Cardiac muscle cell (in vitro differentiated cells and primary cell): ENCODE data around the gene ERBB4. TPM values are rescaled to one million over a fixed set of nuclear protein-coding genes. Genes with fewer than 3 reads are reported as not detected.
"Not testable (repeated sequence)": the region's sequence is repeated elsewhere in the genome, so short reads cannot be mapped to it uniquely, and the experiment has no call there.

ENCODE experiments used
- DNase-seq, 2 donors: peaks; one replicate each; pipeline versions ENCODE4 v3.0.0 to v3.0.0-alpha.2; 2010 to 2017; ENCODE audit warnings: low read depth in 1 of 2, low spot score in 1 of 2
- H3K27ac ChIP-seq: fragments of 200-600 bp; sonication (generic); 2 replicates; pipeline ENCODE4 v1.5.1; 2016
- H3K27me3 ChIP-seq: fragments of 200-600 bp; sonication (generic); 2 replicates; pipeline ENCODE4 v1.6.0; 2016; ENCODE audit warnings: control low read depth
- H3K36me3 ChIP-seq: fragments of 200-600 bp; sonication (generic); 2 replicates; pipeline ENCODE4 v1.5.1; 2016; ENCODE audit warnings: control low read depth
- H3K4me1 ChIP-seq: fragments of 200-600 bp; sonication (generic); 2 replicates; pipeline ENCODE4 v1.8.1; 2017; ENCODE audit warnings: low read depth, mild to moderate bottlenecking, mixed run types
- H3K4me3 ChIP-seq: fragments of 200-600 bp; sonication (generic); 2 replicates; pipeline ENCODE4 v1.5.1; 2016; ENCODE audit warnings: mild to moderate bottlenecking
- H3K9me3 ChIP-seq: fragments of 200-600 bp; sonication (generic); 2 replicates; pipeline ENCODE4 v1.5.1; 2017; ENCODE audit warnings: low read depth, mild to moderate bottlenecking, control low read depth
- CTCF ChIP-seq: IDR thresholded peaks from 2 replicates; pipeline ENCODE4 v1.5.1; 2012; ENCODE audit warnings: low read depth, mild to moderate bottlenecking, low read length
- polyA plus RNA-seq: library from polyadenylated mRNA; unstranded; fragments of >200 nt; fragmentation: Nextera tagmentation; extraction: Ambion mirVana; gene quantifications from 2 replicates; pipeline ENCODE4 v1.2.1, GENCODE V29; 2016
- total RNA-seq: library from RNA; depleted of rRNA; stranded (reverse); fragments of >200 nt; gene quantifications from 2 replicates; pipeline ENCODE4 v1.2.3, GENCODE V29; 2016

The ERBB4 gene
- total and polyA plus RNA-seq, 2 experiments from 2014 or later: 38.1 to 42.1 TPM

- Histone ChIP-seq H3K4me3 (no peak overlapping the region), H3K27me3 (no peaks in the 10 kb centered on the region), H3K27ac (no peak overlapping the region), H3K4me1 (no peaks in the 10 kb centered on the region), H3K9me3 (no peaks in the 10 kb centered on the region), H3K36me3 (no peaks in the 10 kb centered on the region)
- no peak for DNase-seq
- no peak for TF ChIP-seq CTCF
Measured at GRCh38 chr2:212197776-212198175, 340.8 kb downstream of the ERBB4 start.

- no peak for TF ChIP-seq CTCF
- no peak for DNase-seq
- H3K27me3 ChIP-seq: no peaks in the 10 kb centered on the region
- no peak overlapping the region for H3K4me3 ChIP-seq
- H3K4me1 ChIP-seq: no peaks in the 10 kb centered on the region
- H3K36me3 ChIP-seq: no peaks in the 10 kb centered on the region
- no peaks in the 10 kb centered on the region for H3K9me3 ChIP-seq
- H3K27ac ChIP-seq: no peak overlapping the region
Measured at GRCh38 chr2:212195626-212196025, 343.0 kb downstream of the ERBB4 start.

- H3K4me1 ChIP-seq: no peaks in the 10 kb centered on the region
- H3K36me3 ChIP-seq: no peaks in the 10 kb centered on the region
- no peak overlapping the region for H3K4me3 ChIP-seq
- no peak for DNase-seq
- H3K27me3 ChIP-seq: no peaks in the 10 kb centered on the region
- no peak for TF ChIP-seq CTCF
- H3K9me3 ChIP-seq: no peaks in the 10 kb centered on the region
- no peak overlapping the region for H3K27ac ChIP-seq
Measured at GRCh38 chr2:212194396-212194795, 344.2 kb downstream of the ERBB4 start.

- Histone ChIP-seq H3K27ac (no peak overlapping the region), H3K9me3 (no peaks in the 10 kb centered on the region), H3K4me1 (no peaks in the 10 kb centered on the region), H3K4me3 (no peak overlapping the region), H3K27me3 (no peaks in the 10 kb centered on the region), H3K36me3 (no peaks in the 10 kb centered on the region)
- no peak for DNase-seq
- TF ChIP-seq CTCF: no peak
Measured at GRCh38 chr2:212193803-212194202, 344.8 kb downstream of the ERBB4 start.

GRCh38 chr2:212193056-212193455 lies 345.5 kb downstream of the ERBB4 start:
- Histone ChIP-seq H3K27me3 (no peaks in the 10 kb centered on the region), H3K4me3 (no peak overlapping the region), H3K9me3 (no peaks in the 10 kb centered on the region), H3K36me3 (no peaks in the 10 kb centered on the region), H3K4me1 (no peaks in the 10 kb centered on the region), H3K27ac (no peak overlapping the region)
- no peak for DNase-seq
- no peak for TF ChIP-seq CTCF

- not testable (repeated sequence) for H3K4me3 ChIP-seq, H3K4me1 ChIP-seq, H3K36me3 ChIP-seq, H3K9me3 ChIP-seq, H3K27ac ChIP-seq, DNase-seq, H3K27me3 ChIP-seq
Measured at GRCh38 chr2:212191438-212191837, 347.2 kb downstream of the ERBB4 start.
